NB4 (cell line): ENCODE data around the gene ADNP.

ENCODE experiments used
- DNase-seq: peaks from one replicate; pipeline ENCODE4 v3.0.0; 2010; ENCODE audit warnings: low read depth
- H3K4me3 ChIP-seq: one replicate; pipeline ENCODE4 v1.5.1; 2011; ENCODE audit warnings: mild to moderate bottlenecking, low read depth, low read length, moderate library complexity
- MYC ChIP-seq: IDR thresholded peaks from 2 replicates; pipeline ENCODE4 v1.6.1; 2011; ENCODE audit warnings: low read depth, low read length
- POLR2A ChIP-seq: IDR thresholded peaks from 2 replicates; pipeline ENCODE4 v1.6.1; 2011; ENCODE audit warnings: mild to moderate bottlenecking; ENCODE audit not compliant: insufficient read length; ENCODE audit errors: extremely low read depth
- TF ChIP-seq, protein P1 (sequence below): IDR thresholded peaks from 2 replicates; pipeline ENCODE4 v1.6.1; 2011; ENCODE audit warnings: low read depth, low read length
- TF ChIP-seq, protein P2 (sequence below): IDR thresholded peaks from one replicate; pipeline ENCODE4 v1.5.1; 2012; ENCODE audit warnings: low read depth, low read length

The ADNP gene

DNA sequence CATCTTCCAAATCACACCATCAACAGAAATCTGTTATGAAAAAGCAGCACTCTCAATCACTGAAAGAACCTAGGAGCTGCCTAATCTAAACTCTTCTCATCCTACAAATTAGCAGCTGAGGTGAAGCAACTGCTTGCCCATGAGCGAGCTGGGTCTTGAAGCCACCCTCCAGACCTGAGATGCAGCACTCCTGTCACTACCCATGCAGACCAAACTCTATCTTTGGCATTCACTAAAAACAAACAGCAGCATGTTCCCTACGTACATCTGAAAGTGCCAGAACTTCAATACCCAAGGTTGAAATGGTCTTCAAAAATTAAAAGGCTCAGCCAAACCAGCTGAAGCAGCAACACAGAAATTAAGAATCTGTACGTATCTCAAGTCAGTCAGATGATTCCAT lies 14.3 kb downstream of the ADNP start:
- no peak for DNase-seq
- TF ChIP-seq, protein P1, sequence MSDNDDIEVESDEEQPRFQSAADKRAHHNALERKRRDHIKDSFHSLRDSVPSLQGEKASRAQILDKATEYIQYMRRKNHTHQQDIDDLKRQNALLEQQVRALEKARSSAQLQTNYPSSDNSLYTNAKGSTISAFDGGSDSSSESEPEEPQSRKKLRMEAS, result no peak
- no peak for TF ChIP-seq POLR2A
- TF ChIP-seq, protein P2, sequence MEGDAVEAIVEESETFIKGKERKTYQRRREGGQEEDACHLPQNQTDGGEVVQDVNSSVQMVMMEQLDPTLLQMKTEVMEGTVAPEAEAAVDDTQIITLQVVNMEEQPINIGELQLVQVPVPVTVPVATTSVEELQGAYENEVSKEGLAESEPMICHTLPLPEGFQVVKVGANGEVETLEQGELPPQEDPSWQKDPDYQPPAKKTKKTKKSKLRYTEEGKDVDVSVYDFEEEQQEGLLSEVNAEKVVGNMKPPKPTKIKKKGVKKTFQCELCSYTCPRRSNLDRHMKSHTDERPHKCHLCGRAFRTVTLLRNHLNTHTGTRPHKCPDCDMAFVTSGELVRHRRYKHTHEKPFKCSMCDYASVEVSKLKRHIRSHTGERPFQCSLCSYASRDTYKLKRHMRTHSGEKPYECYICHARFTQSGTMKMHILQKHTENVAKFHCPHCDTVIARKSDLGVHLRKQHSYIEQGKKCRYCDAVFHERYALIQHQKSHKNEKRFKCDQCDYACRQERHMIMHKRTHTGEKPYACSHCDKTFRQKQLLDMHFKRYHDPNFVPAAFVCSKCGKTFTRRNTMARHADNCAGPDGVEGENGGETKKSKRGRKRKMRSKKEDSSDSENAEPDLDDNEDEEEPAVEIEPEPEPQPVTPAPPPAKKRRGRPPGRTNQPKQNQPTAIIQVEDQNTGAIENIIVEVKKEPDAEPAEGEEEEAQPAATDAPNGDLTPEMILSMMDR, result no peak
- TF ChIP-seq MYC, result no peak
- H3K4me3 ChIP-seq, result no peak overlapping the region

DNA sequence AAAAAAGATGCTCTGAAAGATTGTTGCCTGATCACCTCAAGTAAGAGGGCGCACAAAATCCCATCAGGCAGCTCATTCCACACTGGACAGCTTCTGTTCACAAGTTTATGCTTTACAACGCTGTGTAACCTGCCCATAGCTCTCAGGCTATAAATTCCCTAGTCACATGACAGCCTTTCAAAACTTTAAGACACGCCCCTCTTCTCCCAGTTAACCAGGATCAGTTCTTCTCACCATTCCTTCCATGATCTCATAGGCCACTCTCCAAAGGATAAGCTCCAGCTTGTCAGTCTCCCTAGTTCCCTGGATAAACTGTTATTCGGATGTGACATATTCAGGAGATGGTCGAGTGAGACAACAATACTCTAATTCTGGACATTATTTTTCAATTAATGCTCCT lies 15.0 kb downstream of the ADNP start:
- DNase-seq, result no peak
- H3K4me3 ChIP-seq, result no peak overlapping the region
- TF ChIP-seq MYC, result no peak
- no peak for TF ChIP-seq POLR2A
- TF ChIP-seq, protein P2, result no peak
- TF ChIP-seq, protein P1, result no peak

DNA sequence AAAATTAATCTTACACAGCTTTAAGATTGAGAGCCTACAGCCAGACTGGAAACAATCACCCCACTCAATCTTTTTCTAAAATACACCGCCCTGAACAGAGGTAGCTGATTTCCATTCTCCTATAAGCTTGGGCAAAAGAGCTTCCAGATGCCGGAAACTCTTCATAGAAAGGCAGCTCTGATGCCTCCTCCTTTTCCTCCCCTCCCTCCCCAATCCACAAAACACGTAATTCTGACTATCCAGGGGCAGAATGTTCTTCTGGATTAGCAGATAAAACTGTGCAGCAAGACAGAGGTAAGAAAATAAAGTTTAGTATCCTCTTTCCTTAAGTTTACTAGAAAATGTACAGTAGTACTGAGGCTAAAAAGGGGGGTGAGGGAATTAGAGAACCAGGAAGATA lies 15.8 kb downstream of the ADNP start:
- no peak for TF ChIP-seq POLR2A
- no peak for TF ChIP-seq MYC
- TF ChIP-seq, protein P2, result no peak
- TF ChIP-seq, protein P1, result no peak
- no peak for DNase-seq
- H3K4me3 ChIP-seq, result no peak overlapping the region

DNA sequence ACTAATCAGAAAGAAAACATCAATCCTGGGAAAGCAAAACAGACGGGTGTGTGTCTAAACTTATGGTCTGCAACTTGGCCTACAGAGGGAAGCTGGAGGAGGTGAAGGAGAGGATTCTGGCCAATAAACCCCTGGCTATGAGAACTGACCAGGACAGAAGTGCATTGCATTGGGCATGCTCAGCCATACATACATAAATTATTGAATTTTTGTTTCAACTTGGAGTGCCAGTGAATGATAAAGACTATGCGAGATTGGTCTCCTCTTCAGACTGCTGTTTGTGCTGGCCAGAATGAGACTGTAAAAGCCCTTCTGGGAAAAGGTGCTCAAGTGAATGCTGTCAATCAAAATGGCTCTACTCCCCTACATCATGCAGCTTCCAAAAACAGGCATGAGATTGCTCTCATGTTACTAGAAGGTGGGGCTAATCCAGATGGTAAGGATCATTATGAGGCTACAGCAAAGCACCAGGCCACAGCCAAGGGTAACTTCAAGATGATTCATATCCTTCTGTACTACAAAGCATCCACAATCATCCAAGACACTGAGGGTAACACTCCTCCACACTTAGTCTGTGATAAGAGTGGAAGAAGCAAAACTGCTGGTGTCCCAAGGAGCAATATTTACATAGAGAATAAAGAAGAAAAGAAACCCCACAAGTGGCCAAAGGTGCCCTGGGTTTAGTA lies 17.4 kb downstream of the ADNP start:
- TF ChIP-seq, protein P2, result no peak
- no peak for TF ChIP-seq MYC
- peak; percentile 31 for DNase-seq
- H3K4me3 ChIP-seq, result no peak overlapping the region

DNA sequence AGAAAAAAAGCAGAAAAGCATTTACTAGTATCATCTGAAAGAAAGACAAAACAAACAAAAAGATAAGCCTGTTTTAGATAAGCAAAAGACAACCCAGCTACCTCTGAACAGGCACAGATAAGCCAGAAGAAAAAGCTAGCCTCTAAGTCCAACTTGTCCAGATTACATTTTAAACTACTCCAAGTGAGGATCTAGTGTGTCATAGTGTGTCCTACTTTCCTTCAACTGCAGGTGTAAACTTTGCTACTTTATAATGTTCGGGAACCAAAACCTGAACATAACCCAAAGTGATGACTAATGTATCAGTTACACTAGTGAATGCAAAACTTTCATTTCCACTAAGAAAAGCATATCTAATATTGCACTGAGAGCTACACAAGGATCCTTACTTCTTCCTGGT lies 19.5 kb downstream of the ADNP start:
- H3K4me3 ChIP-seq, result no peak overlapping the region
- TF ChIP-seq, protein P2, result no peak
- TF ChIP-seq, protein P1, result no peak
- TF ChIP-seq POLR2A, result no peak
- no peak for TF ChIP-seq MYC
- no peak for DNase-seq

DNA sequence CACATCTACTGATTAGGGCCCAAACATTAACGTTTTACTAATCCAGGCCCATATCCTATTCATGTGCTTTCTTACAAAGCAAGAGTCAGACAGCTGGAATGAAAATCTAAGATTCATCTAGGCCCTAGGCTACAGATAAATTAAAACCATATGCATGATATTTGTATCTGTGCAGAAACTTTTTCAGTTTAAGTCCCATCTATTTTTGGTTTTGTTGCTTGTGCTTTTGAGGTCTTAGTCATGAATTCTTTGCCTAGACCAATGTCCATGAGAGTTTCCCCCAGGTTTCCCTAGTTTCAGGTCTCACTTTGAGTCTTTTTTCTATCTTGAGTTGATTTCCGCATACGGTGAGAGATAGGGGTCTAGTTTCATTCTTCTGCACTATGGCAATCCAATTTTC lies 20.2 kb downstream of the ADNP start:
- no peak for DNase-seq
- TF ChIP-seq, protein P1, result no peak
- TF ChIP-seq POLR2A, result no peak
- TF ChIP-seq, protein P2, result no peak
- no peak for TF ChIP-seq MYC
- no peak overlapping the region for H3K4me3 ChIP-seq
